ENCODE measurements around the gene SLC9A9. TPM values are rescaled to one million over a fixed set of nuclear protein-coding genes. Genes with fewer than 3 reads are reported as not detected.
"Not testable (repeated sequence)": the region's sequence is repeated elsewhere in the genome, so short reads cannot be mapped to it uniquely, and the experiment has no call there.

Gene SLC9A9
- polyA plus RNA-seq, 1 of the 3 experiments (the other 2 are of a cell fraction), result 0.05 TPM

GRCh38 chr3:143808030-143808429 lies 40.2 kb downstream of the SLC9A9 start (continued):
- no peak for TF ChIP-seq MAX (IDR thresholded peaks at IDR 0.05; ENCODE audit: low read depth)

GRCh38 chr3:143806038-143806437 lies 42.2 kb downstream of the SLC9A9 start:
- TF ChIP-seq NFIC (IDR thresholded peaks at IDR 0.05; ENCODE audit: borderline replicate concordance), result no peak
- TF ChIP-seq MXI1 (IDR thresholded peaks at IDR 0.05; ENCODE audit: low read depth, low read length), result no peak
- Histone ChIP-seq H3K4me2 (no peak overlapping the region), H3K36me3 (replicated peaks in 1 of 2; ENCODE audit: control insufficient read depth in 1 of 2, insufficient read depth in 2 of 2, low read length in 1 of 2) (no peaks in the 10 kb centered on the region), H3F3A (replicated peaks; ENCODE audit: insufficient read depth) (no peaks in the 10 kb centered on the region), H3K79me2 (ENCODE audit: insufficient read depth) (no peaks in the 10 kb centered on the region), H4K20me1 (ENCODE audit: insufficient read depth) (no peaks in the 10 kb centered on the region), H3K9me2 (no peaks in the 10 kb centered on the region), H3K9me3 (no peaks in the 10 kb centered on the region), H3K4me1 (ENCODE audit: control insufficient read depth in 1 of 2, insufficient read depth in 2 of 2, low read depth in 1 of 2, low read length in 1 of 2) (no peaks in the 10 kb centered on the region), H3K27me3 (ENCODE audit: insufficient read depth) (peaks cover 20% of the 10 kb centered on the region), H3K9ac (no peak overlapping the region), H2AFZ (ENCODE audit: low read depth) (no peak overlapping the region), H3K27ac (ENCODE audit: low read depth in 2 of 2, low read length in 1 of 2) (no peak overlapping the region), H3K4me3 (ENCODE audit: low read depth in 2 of 2, low read length in 1 of 2) (no peak overlapping the region)
- POLR2A ChIA-PET, result no interaction called here
- no peak for DNase-seq
- CTCF ChIA-PET, result no interaction called here
- 5% methylated on average over 4 of the region's 4 CpGs for WGBS (ENCODE audit: low lambda C conversion rate)

- H3K9me3 ChIP-seq; H3K79me2 ChIP-seq (ENCODE audit: insufficient read depth); H4K20me1 ChIP-seq (ENCODE audit: insufficient read depth); H3K4me1 ChIP-seq (ENCODE audit: control insufficient read depth in 1 of 2, insufficient read depth in 2 of 2, low read depth in 1 of 2, low read length in 1 of 2); H3K36me3 ChIP-seq (replicated peaks in 1 of 2; ENCODE audit: control insufficient read depth in 1 of 2, insufficient read depth in 2 of 2, low read length in 1 of 2); H2AFZ ChIP-seq (ENCODE audit: low read depth); H3K9ac ChIP-seq; H3K4me2 ChIP-seq; POLR2A ChIA-PET; H3K4me3 ChIP-seq (ENCODE audit: low read depth in 2 of 2, low read length in 1 of 2); H3K27ac ChIP-seq (ENCODE audit: low read depth in 2 of 2, low read length in 1 of 2); H3K9me2 ChIP-seq; CTCF ChIA-PET; DNase-seq; H3F3A ChIP-seq (replicated peaks; ENCODE audit: insufficient read depth): not testable (repeated sequence)
- WGBS (ENCODE audit: low lambda C conversion rate), result 8% methylated on average over 7 of the region's 7 CpGs
- H3K27me3 ChIP-seq (ENCODE audit: insufficient read depth), result peaks cover 21% of the 10 kb centered on the region
These were observed 42.8 kb downstream of the SLC9A9 start for GRCh38 chr3:143805476-143805875.

- DNase-seq; H4K20me1 ChIP-seq (ENCODE audit: insufficient read depth): not testable (repeated sequence)
- WGBS (ENCODE audit: low lambda C conversion rate), result 3% methylated on average over 5 of the region's 5 CpGs
These were observed 47.2 kb downstream of the SLC9A9 start for GRCh38 chr3:143801046-143801445.

GRCh38 chr3:143798151-143798550 lies 50.1 kb downstream of the SLC9A9 start:
- POLR2A ChIA-PET; H2AFZ ChIP-seq (ENCODE audit: low read depth); H4K20me1 ChIP-seq (ENCODE audit: insufficient read depth); H3K4me3 ChIP-seq (ENCODE audit: low read depth in 2 of 2, low read length in 1 of 2); H3K9ac ChIP-seq; H3K9me3 ChIP-seq; H3K36me3 ChIP-seq (replicated peaks in 1 of 2; ENCODE audit: control insufficient read depth in 1 of 2, insufficient read depth in 2 of 2, low read length in 1 of 2); H3F3A ChIP-seq (replicated peaks; ENCODE audit: insufficient read depth); H3K27ac ChIP-seq (ENCODE audit: low read depth in 2 of 2, low read length in 1 of 2); H3K9me2 ChIP-seq; CTCF ChIA-PET; H3K4me1 ChIP-seq (ENCODE audit: control insufficient read depth in 1 of 2, insufficient read depth in 2 of 2, low read depth in 1 of 2, low read length in 1 of 2); DNase-seq; H3K4me2 ChIP-seq; H3K79me2 ChIP-seq (ENCODE audit: insufficient read depth): not testable (repeated sequence)
- H3K27me3 ChIP-seq (ENCODE audit: insufficient read depth), result peaks cover 15% of the 10 kb centered on the region; the same call in 1 of the 2 replicates
- 16% methylated on average over 7 of the region's 7 CpGs for WGBS (ENCODE audit: low lambda C conversion rate)

More at GRCh38 chr3:143801046-143801445, 47.2 kb downstream of the SLC9A9 start:
- H3K9me3 ChIP-seq; H3K4me1 ChIP-seq (ENCODE audit: control insufficient read depth in 1 of 2, insufficient read depth in 2 of 2, low read depth in 1 of 2, low read length in 1 of 2); H3K36me3 ChIP-seq (replicated peaks in 1 of 2; ENCODE audit: control insufficient read depth in 1 of 2, insufficient read depth in 2 of 2, low read length in 1 of 2); H3K4me2 ChIP-seq; H3K9ac ChIP-seq; H3K27ac ChIP-seq (ENCODE audit: low read depth in 2 of 2, low read length in 1 of 2); H3K9me2 ChIP-seq; POLR2A ChIA-PET; CTCF ChIA-PET; H2AFZ ChIP-seq (ENCODE audit: low read depth); H3K4me3 ChIP-seq (ENCODE audit: low read depth in 2 of 2, low read length in 1 of 2); H3F3A ChIP-seq (replicated peaks; ENCODE audit: insufficient read depth); H3K79me2 ChIP-seq (ENCODE audit: insufficient read depth): not testable (repeated sequence)
- H3K27me3 ChIP-seq (ENCODE audit: insufficient read depth), result peaks cover 15% of the 10 kb centered on the region; the same call in 1 of the 2 replicates

Data from SK-N-SH (cell line).